Muscle layer of colon (tissue), 2 donors: Measurements from ENCODE around the gene TRIM63.

Experiments
- H3K27ac ChIP-seq: one replicate; pipeline ENCODE4 v1.7.0; 2013; ENCODE audit warnings: low read depth, mild to moderate bottlenecking, low read length, moderate library complexity
- H3K27me3 ChIP-seq, 2 donors: one replicate each; pipeline ENCODE4 v1.7.0; 2013; ENCODE audit warnings: low read length in 2 of 2, mild to moderate bottlenecking in 2 of 2; ENCODE audit not compliant: insufficient read depth in 2 of 2, control insufficient read depth in 1 of 2
- H3K36me3 ChIP-seq: one replicate; pipeline ENCODE4 v1.7.0; 2013; ENCODE audit warnings: mild to moderate bottlenecking, low read length; ENCODE audit not compliant: insufficient read depth
- H3K4me1 ChIP-seq: one replicate; pipeline ENCODE4 v1.7.0; 2013; ENCODE audit warnings: mild to moderate bottlenecking, low read length; ENCODE audit not compliant: insufficient read depth
- H3K4me3 ChIP-seq, 2 donors: one replicate each; pipeline ENCODE4 v1.7.0; 2013; ENCODE audit warnings: low read length in 2 of 2, low read depth in 1 of 2, mild to moderate bottlenecking in 1 of 2, moderate library complexity in 1 of 2
- H3K9ac ChIP-seq: one replicate; pipeline ENCODE4 v1.7.0; 2013; ENCODE audit warnings: low read length
- H3K9me3 ChIP-seq: one replicate; pipeline ENCODE4 v1.7.0; 2013; ENCODE audit warnings: mild to moderate bottlenecking, low read length
- donor health status: abdominal sarcoma.
- donor health status: Adenocarcinoma of cecum.

Gene TRIM63

GRCh38 chr1:26006710-26007109 is 60.7 kb downstream of the TRIM63 start:
- no peak overlapping the region for H3K9ac ChIP-seq
- H3K9me3 ChIP-seq = no peaks in the 10 kb centered on the region
- no peaks in the 10 kb centered on the region for H3K36me3 ChIP-seq
- H3K27ac ChIP-seq = no peak overlapping the region
- no peak overlapping the region for H3K4me3 ChIP-seq
- H3K4me1 ChIP-seq = no peaks in the 10 kb centered on the region
- H3K27me3 ChIP-seq = no peaks in the 10 kb centered on the region

- H3K4me3 ChIP-seq = no peak overlapping the region
- H3K27ac ChIP-seq = no peak overlapping the region
- no peaks in the 10 kb centered on the region for H3K9me3 ChIP-seq
- no peaks in the 10 kb centered on the region for H3K27me3 ChIP-seq
- no peaks in the 10 kb centered on the region for H3K36me3 ChIP-seq
- no peaks in the 10 kb centered on the region for H3K4me1 ChIP-seq
- no peak overlapping the region for H3K9ac ChIP-seq
These were observed 61.9 kb downstream of the TRIM63 start for GRCh38 chr1:26005434-26006105.

- H3K9me3 ChIP-seq = no peaks in the 10 kb centered on the region
- H3K4me3 ChIP-seq = no peak overlapping the region
- no peaks in the 10 kb centered on the region for H3K27me3 ChIP-seq
- no peak overlapping the region for H3K9ac ChIP-seq
- H3K36me3 ChIP-seq = no peaks in the 10 kb centered on the region
- H3K4me1 ChIP-seq = peaks cover under 1% of the 10 kb centered on the region
- no peak overlapping the region for H3K27ac ChIP-seq
These were observed 63.7 kb downstream of the TRIM63 start for GRCh38 chr1:26003756-26004155.

- peaks cover 5% of the 10 kb centered on the region for H3K4me1 ChIP-seq
- H3K4me3 ChIP-seq = no peak overlapping the region
- H3K9me3 ChIP-seq = no peaks in the 10 kb centered on the region
- H3K27ac ChIP-seq = no peak overlapping the region
- H3K27me3 ChIP-seq = no peaks in the 10 kb centered on the region
- no peak overlapping the region for H3K9ac ChIP-seq
- no peaks in the 10 kb centered on the region for H3K36me3 ChIP-seq
These were observed 64.2 kb downstream of the TRIM63 start for GRCh38 chr1:26003262-26003661.
